H9 (cell line): Measurements from ENCODE around the gene THAP4. TPM values are rescaled to one million over a fixed set of nuclear protein-coding genes. Genes with fewer than 3 reads are reported as not detected.

Experiments used
- DNase-seq: peaks from one replicate; pipeline ENCODE4 v3.0.0-alpha.2; 2017
- H2AFZ ChIP-seq: one replicate; pipeline ENCODE4 v1.6.1; 2013; ENCODE audit warnings: mild to moderate bottlenecking, low read length, control low read depth, moderate library complexity
- H2AK5ac ChIP-seq: 2 replicates; pipeline ENCODE4 v1.6.1; 2013; ENCODE audit warnings: low read length, control low read depth, mixed read lengths; ENCODE audit not compliant: insufficient read length
- H2BK120ac ChIP-seq: one replicate; pipeline ENCODE4 v1.6.1; 2013; ENCODE audit warnings: low read depth, mild to moderate bottlenecking, low read length, control low read depth, inconsistent platforms; ENCODE audit not compliant: poor library complexity, severe bottlenecking
- H2BK12ac ChIP-seq: 2 replicates; pipeline ENCODE4 v1.6.1; 2013; ENCODE audit warnings: low read length, control low read depth, mixed read lengths, low read depth; ENCODE audit not compliant: insufficient read length
- H2BK15ac ChIP-seq: 2 replicates; pipeline ENCODE4 v1.6.1; 2013; ENCODE audit warnings: low read depth, low read length, control low read depth
- H2BK20ac ChIP-seq: one replicate; pipeline ENCODE4 v1.6.1; 2013; ENCODE audit warnings: low read depth, mild to moderate bottlenecking, low read length, control low read depth, inconsistent platforms; ENCODE audit not compliant: poor library complexity, severe bottlenecking
- H2BK5ac ChIP-seq: 2 replicates; pipeline ENCODE4 v1.6.1; 2013; ENCODE audit warnings: low read length, control low read depth, mixed read lengths; ENCODE audit not compliant: insufficient read length
- H3K14ac ChIP-seq: 2 replicates; pipeline ENCODE4 v1.6.1; 2013; ENCODE audit warnings: low read length, control low read depth; ENCODE audit not compliant: insufficient read depth
- H3K18ac ChIP-seq: 2 replicates; pipeline ENCODE4 v1.6.1; 2013; ENCODE audit warnings: low read depth, mild to moderate bottlenecking, mixed read lengths, low read length, control low read depth; ENCODE audit not compliant: insufficient read length
- H3K23ac ChIP-seq: 2 replicates; pipeline ENCODE4 v1.6.1; 2013; ENCODE audit warnings: low read length, control low read depth, mixed read lengths, low read depth; ENCODE audit not compliant: insufficient read length
- H3K23me2 ChIP-seq: 2 replicates; pipeline ENCODE4 v1.6.1; 2013; ENCODE audit warnings: low read depth, mild to moderate bottlenecking, mixed read lengths, low read length, control low read depth; ENCODE audit not compliant: insufficient read length, poor library complexity, severe bottlenecking
- H3K27ac ChIP-seq: 2 replicates; pipeline ENCODE4 v1.5.1; 2013; ENCODE audit warnings: low read length, control low read depth, mixed read lengths, low read depth; ENCODE audit not compliant: insufficient read length
- H3K27me3 ChIP-seq: 2 replicates; pipeline ENCODE4 v1.6.1; 2013; ENCODE audit warnings: low read length, control low read depth, inconsistent platforms; ENCODE audit not compliant: insufficient read depth
- H3K4ac ChIP-seq: 2 replicates; pipeline ENCODE4 v1.6.1; 2013; ENCODE audit warnings: low read depth, mild to moderate bottlenecking, control low read depth, inconsistent platforms, low read length, moderate library complexity
- H3K4me1 ChIP-seq: 2 replicates; pipeline ENCODE4 v1.6.1; 2013; ENCODE audit warnings: low read length, control low read depth, inconsistent platforms; ENCODE audit not compliant: insufficient read depth
- H3K4me2 ChIP-seq: 2 replicates; pipeline ENCODE4 v1.6.1; 2013; ENCODE audit warnings: low read length, control low read depth, mixed read lengths; ENCODE audit not compliant: insufficient read length, insufficient read depth
- H3K56ac ChIP-seq: 2 replicates; pipeline ENCODE4 v1.6.1; 2013; ENCODE audit warnings: low read depth, mild to moderate bottlenecking, mixed read lengths, low read length, control low read depth; ENCODE audit not compliant: insufficient read length
- H3K79me1 ChIP-seq: 2 replicates; pipeline ENCODE4 v1.6.1; 2013; ENCODE audit warnings: low read depth, mild to moderate bottlenecking, moderate library complexity, low read length, control low read depth, inconsistent platforms; ENCODE audit not compliant: insufficient read depth, poor library complexity, severe bottlenecking
- H3K79me2 ChIP-seq: 2 replicates; pipeline ENCODE4 v1.6.1; 2013; ENCODE audit warnings: low read length, control low read depth, inconsistent platforms; ENCODE audit not compliant: insufficient read depth
- H3K9ac ChIP-seq: 2 replicates; pipeline ENCODE4 v1.6.1; 2013; ENCODE audit warnings: low read length, control low read depth, mixed read lengths; ENCODE audit not compliant: insufficient read length; ENCODE audit errors: extremely low read depth
- H3K9me3 ChIP-seq: one replicate; pipeline ENCODE4 v1.6.1; 2013; ENCODE audit warnings: low read depth, low read length, inconsistent platforms; ENCODE audit not compliant: control insufficient read depth
- H3T11ph ChIP-seq: one replicate; pipeline ENCODE4 v1.6.1; 2013; ENCODE audit warnings: mild to moderate bottlenecking, low read length, control low read depth, inconsistent platforms
- H4K20me1 ChIP-seq: one replicate; pipeline ENCODE4 v1.6.1; 2013; ENCODE audit not compliant: control insufficient read depth, insufficient read length, insufficient read depth
- H4K5ac ChIP-seq: 2 replicates; pipeline ENCODE4 v1.6.1; 2013; ENCODE audit warnings: low read depth, mild to moderate bottlenecking, mixed read lengths, low read length, control low read depth; ENCODE audit not compliant: insufficient read length
- H4K8ac ChIP-seq: replicated peaks from 2 replicates; pipeline ENCODE4 v1.6.1; 2013; ENCODE audit warnings: low read length, control low read depth, mixed read lengths, low read depth; ENCODE audit not compliant: insufficient read length
- H4K91ac ChIP-seq: 2 replicates; pipeline ENCODE4 v1.6.1; 2013; ENCODE audit warnings: low read depth, mild to moderate bottlenecking, moderate library complexity, mixed read lengths, low read length, control low read depth; ENCODE audit not compliant: insufficient read length
- H3K27ac Mint-ChIP-seq, 3 experiments: 2 replicates in 2 of 3; 3 replicates in 1 of 3; pipeline ENCODE4 v1.8.0; 2020 to 2021; ENCODE audit warnings: mixed read lengths in 3 of 3, mild to moderate bottlenecking in 1 of 3, moderate library complexity in 1 of 3
- H3K27me3 Mint-ChIP-seq: 2 replicates; pipeline ENCODE4 v1.8.0; 2021; ENCODE audit warnings: low read depth, mild to moderate bottlenecking, moderate library complexity, mixed read lengths
- H3K36me3 Mint-ChIP-seq, 3 experiments: 2 replicates in 2 of 3; 3 replicates in 1 of 3; pipeline ENCODE4 v1.8.0; 2020 to 2021; ENCODE audit warnings: low read depth in 3 of 3, mixed read lengths in 3 of 3; ENCODE audit not compliant: insufficient read depth in 1 of 3
- H3K4me1 Mint-ChIP-seq, 2 experiments: 2 replicates each; pipeline ENCODE4 v1.8.0; 2020; ENCODE audit warnings: mixed read lengths in 2 of 2
- H3K4me3 Mint-ChIP-seq, 2 experiments: 2 replicates in 1 of 2; 3 replicates in 1 of 2; pipeline ENCODE4 v1.8.0; 2020 to 2021; ENCODE audit warnings: mild to moderate bottlenecking in 2 of 2, mixed read lengths in 2 of 2, moderate library complexity in 1 of 2
- H3K9me3 Mint-ChIP-seq, 2 experiments: 2 replicates in 1 of 2; 3 replicates in 1 of 2; pipeline ENCODE4 v1.8.0; 2020; ENCODE audit warnings: mild to moderate bottlenecking in 2 of 2, mixed read lengths in 2 of 2, moderate library complexity in 1 of 2
- WGBS: extraction: QIAGEN DNeasy Blood & Tissue Kit; methylation state at CpG from one replicate; pipeline ENCODE4 v1.1.7; 2013; ENCODE audit warnings: missing lambda C conversion rate, low lambda C conversion rate, mixed read lengths; ENCODE audit not compliant: insufficient read length; ENCODE audit errors: extremely low coverage; 5-methylcytosine and 5-hydroxymethylcytosine counted together
- total RNA-seq: library from RNA; stranded (reverse); gene quantifications from 2 replicates; pipeline ENCODE4 v1.2.1, GENCODE V29; 2021
- TF ChIP-seq, protein P1 (sequence below): fragments of 200-600 bp; sonication (generic); conservative IDR thresholded peaks from 3 replicates; pipeline ENCODE4 v1.8.0; 2021; ENCODE audit warnings: antibody characterized with exemption, mild to moderate bottlenecking

The THAP4 gene
- total RNA-seq, 1 experiment from 2014 or later, result 70.6 TPM

DNA sequence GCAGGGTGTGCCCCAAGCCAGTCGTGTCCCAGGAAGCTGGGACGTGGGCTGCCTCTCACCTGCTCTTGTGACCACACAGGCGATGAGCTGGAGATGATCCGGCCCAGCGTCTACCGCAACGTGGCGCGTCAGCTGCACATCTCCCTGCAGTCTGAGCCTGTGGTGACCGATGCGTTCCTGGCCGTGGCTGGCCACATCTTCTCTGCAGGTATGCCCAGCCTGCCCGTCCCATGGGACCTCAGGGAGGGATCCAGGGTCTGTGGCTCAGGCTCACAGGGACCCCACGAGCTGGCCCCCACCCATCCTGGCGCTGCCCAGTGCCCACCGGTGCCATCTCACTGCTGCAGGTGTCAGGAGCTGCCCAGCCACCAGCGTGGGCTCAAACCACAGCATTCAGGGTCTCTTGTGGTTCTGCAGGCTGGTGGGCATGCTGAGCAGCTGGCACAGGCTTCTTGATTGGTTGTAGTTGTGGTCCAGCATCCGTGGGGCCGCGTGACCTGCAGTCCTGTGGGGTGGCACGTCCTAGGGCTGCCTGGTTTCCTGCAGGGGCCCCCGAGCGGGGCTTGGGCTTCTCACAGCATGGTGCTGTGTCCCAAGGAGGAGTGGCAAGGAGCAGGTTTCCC, 74.6 kb downstream of the THAP4 start:
- Histone ChIP-seq H4K8ac (no peak overlapping the region), H3K79me1 (no peaks in the 10 kb centered on the region), H4K5ac (no peak overlapping the region), H3K23ac (no peak overlapping the region), H4K20me1 (no peaks in the 10 kb centered on the region), H3K23me2 (peaks cover 6% of the 10 kb centered on the region), H4K91ac (no peak overlapping the region), H2BK5ac (no peak overlapping the region), H3K27me3 (no peaks in the 10 kb centered on the region), H3K27ac (no peak overlapping the region), H3K4me1 (no peaks in the 10 kb centered on the region), H3K4me2 (no peak overlapping the region), H2AFZ (no peak overlapping the region), H3K56ac (no peak overlapping the region), H3T11ph (no peak overlapping the region), H3K79me2 (no peaks in the 10 kb centered on the region; the same call in 1 of the 2 replicates), H3K9ac (no peak overlapping the region), H3K9me3 (no peaks in the 10 kb centered on the region), H3K14ac (no peak overlapping the region; the same call in 1 of the 2 replicates), H2BK120ac (no peak overlapping the region), H2AK5ac (no peak overlapping the region), H2BK15ac (no peak overlapping the region), H3K18ac (no peak overlapping the region), H2BK12ac (no peak overlapping the region), H3K4ac (no peak overlapping the region), H2BK20ac (no peak overlapping the region)
- Mint-ChIP-seq H3K36me3 (peaks cover 2 to 8% (median 3%) of the 10 kb centered on the region in 3 experiments; a peak in 4 of 7 replicates), H3K27me3 (no peaks in the 10 kb centered on the region), H3K4me3 (no peak overlapping the region), H3K9me3 (no peaks in the 10 kb centered on the region; a peak in 2 of 5 replicates), H3K27ac (no peak overlapping the region), H3K4me1 (peaks cover 8 to 19% of the 10 kb centered on the region in 2 experiments; a peak in 3 of 4 replicates)
- no CpG with 5 or more reads among the region's 23 CpGs for WGBS
- TF ChIP-seq, protein P1, sequence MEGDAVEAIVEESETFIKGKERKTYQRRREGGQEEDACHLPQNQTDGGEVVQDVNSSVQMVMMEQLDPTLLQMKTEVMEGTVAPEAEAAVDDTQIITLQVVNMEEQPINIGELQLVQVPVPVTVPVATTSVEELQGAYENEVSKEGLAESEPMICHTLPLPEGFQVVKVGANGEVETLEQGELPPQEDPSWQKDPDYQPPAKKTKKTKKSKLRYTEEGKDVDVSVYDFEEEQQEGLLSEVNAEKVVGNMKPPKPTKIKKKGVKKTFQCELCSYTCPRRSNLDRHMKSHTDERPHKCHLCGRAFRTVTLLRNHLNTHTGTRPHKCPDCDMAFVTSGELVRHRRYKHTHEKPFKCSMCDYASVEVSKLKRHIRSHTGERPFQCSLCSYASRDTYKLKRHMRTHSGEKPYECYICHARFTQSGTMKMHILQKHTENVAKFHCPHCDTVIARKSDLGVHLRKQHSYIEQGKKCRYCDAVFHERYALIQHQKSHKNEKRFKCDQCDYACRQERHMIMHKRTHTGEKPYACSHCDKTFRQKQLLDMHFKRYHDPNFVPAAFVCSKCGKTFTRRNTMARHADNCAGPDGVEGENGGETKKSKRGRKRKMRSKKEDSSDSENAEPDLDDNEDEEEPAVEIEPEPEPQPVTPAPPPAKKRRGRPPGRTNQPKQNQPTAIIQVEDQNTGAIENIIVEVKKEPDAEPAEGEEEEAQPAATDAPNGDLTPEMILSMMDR, result no peak
- DNase-seq, result peak; percentile 20
